GM18858 (cell line): Measurements from ENCODE around the gene LPAR5.

Experiments
- ATAC-seq: cut with Tn5 transposase; IDR thresholded peaks from one replicate; pipeline ENCODE4 v1.9.1; 2021; ENCODE audit not compliant: unreplicated experiment

Gene LPAR5

GRCh38 chr12:6639151-6639801, 3.5 kb upstream of the LPAR5 start:
- no peak for ATAC-seq

- no peak for ATAC-seq
These were observed 2.5 kb upstream of the LPAR5 start for GRCh38 chr12:6638305-6638704.

GRCh38 chr12:6635375-6635855, 344 bp downstream of the LPAR5 start:
- no peak for ATAC-seq

- ATAC-seq = peak; percentile 50
These were observed 3.5 kb downstream of the LPAR5 start for GRCh38 chr12:6632026-6632983.

- no peak for ATAC-seq
These were observed 4.2 kb downstream of the LPAR5 start for GRCh38 chr12:6631549-6631961.

GRCh38 chr12:6630736-6631135, 5.0 kb downstream of the LPAR5 start:
- no peak for ATAC-seq

- ATAC-seq = no peak
These were observed 8.1 kb downstream of the LPAR5 start for GRCh38 chr12:6627616-6628015.

- ATAC-seq = no peak
These were observed 9.0 kb downstream of the LPAR5 start for GRCh38 chr12:6626654-6627283.

- ATAC-seq = no peak
These were observed 14.9 kb downstream of the LPAR5 start for GRCh38 chr12:6620885-6621274.

GRCh38 chr12:6620137-6620884, 15.4 kb downstream of the LPAR5 start:
- ATAC-seq = no peak

GRCh38 chr12:6618483-6619225, 17.1 kb downstream of the LPAR5 start:
- ATAC-seq = no peak

GRCh38 chr12:6615802-6616201, 20.0 kb downstream of the LPAR5 start:
- ATAC-seq = no peak

- no peak for ATAC-seq
These were observed 21.1 kb downstream of the LPAR5 start for GRCh38 chr12:6614513-6615172.

GRCh38 chr12:6613776-6614512, 21.8 kb downstream of the LPAR5 start:
- no peak for ATAC-seq

- no peak for ATAC-seq
These were observed 22.6 kb downstream of the LPAR5 start for GRCh38 chr12:6613015-6613775.

- no peak for ATAC-seq
These were observed 23.1 kb downstream of the LPAR5 start for GRCh38 chr12:6612652-6613014.

- no peak for ATAC-seq
These were observed 23.5 kb downstream of the LPAR5 start for GRCh38 chr12:6612247-6612646.

GRCh38 chr12:6608592-6609281, 27.0 kb downstream of the LPAR5 start:
- ATAC-seq = no peak
